ENCODE results near the gene ZBTB7B. TPM values are rescaled to one million over a fixed set of nuclear protein-coding genes. Genes with fewer than 3 reads are reported as not detected.
A peak's percentile ranks its signal among the peaks of the same experiment; 100 is the strongest.

The ZBTB7B gene
- total RNA-seq, 1 experiment from 2014 or later, result 38.3 TPM

DNA sequence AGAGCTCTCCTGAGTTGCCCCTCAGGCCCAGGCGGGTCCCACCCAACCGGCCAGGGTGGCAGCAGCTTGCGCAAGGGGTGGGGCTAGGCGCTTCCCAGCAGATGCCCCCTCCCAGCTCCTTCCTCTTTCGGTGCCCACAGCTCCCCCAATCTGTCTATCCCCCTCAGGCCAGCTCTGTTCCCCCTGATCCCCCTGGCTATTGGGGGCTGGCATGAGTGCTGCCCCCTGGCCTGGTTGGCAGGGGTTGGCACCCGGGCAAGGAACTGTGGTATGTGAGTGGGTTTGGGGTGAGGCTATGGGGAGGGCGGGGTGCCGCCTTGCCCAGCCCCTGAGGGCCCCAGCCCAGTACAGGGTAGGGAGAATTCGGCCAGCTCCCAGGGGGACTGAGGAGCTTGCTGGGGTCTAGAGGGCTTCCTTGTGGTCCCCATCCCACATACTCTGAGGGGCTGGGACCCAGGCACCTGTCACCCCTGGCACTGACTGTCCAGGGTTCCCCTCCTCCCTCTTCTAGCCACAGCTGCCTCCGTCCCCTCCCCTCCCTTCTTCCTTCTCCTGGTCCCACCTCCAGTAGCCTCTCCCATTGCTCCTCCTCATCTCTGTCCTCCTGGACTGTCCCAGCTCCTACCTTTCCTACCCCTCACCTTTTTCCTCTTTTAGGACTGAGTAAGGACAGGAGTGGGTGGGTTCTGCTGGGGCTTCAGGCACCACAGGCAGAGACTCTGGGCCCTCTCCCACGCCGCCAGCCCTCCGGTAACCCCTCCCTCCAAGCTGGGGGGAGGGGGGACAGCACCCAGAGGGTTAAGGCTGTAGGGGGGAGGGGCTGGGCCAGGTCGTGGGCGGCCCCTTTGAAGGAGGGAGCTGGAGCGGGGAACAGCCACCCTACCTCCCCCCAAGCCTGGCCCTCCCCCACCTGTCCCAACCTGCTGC lies 5.7 kb downstream of the ZBTB7B start:
- no peak overlapping the region for H4K91ac ChIP-seq (ENCODE audit: insufficient read length, low read depth, low read length)
- TF ChIP-seq, protein P1, sequence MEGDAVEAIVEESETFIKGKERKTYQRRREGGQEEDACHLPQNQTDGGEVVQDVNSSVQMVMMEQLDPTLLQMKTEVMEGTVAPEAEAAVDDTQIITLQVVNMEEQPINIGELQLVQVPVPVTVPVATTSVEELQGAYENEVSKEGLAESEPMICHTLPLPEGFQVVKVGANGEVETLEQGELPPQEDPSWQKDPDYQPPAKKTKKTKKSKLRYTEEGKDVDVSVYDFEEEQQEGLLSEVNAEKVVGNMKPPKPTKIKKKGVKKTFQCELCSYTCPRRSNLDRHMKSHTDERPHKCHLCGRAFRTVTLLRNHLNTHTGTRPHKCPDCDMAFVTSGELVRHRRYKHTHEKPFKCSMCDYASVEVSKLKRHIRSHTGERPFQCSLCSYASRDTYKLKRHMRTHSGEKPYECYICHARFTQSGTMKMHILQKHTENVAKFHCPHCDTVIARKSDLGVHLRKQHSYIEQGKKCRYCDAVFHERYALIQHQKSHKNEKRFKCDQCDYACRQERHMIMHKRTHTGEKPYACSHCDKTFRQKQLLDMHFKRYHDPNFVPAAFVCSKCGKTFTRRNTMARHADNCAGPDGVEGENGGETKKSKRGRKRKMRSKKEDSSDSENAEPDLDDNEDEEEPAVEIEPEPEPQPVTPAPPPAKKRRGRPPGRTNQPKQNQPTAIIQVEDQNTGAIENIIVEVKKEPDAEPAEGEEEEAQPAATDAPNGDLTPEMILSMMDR (conservative IDR thresholded peaks at IDR 0.05), result no peak
- H3K79me2 ChIP-seq (ENCODE audit: insufficient read depth, low read length), result no peaks in the 10 kb centered on the region; the same call in 1 of the 2 replicates
- no peak overlapping the region for H2BK12ac ChIP-seq (ENCODE audit: insufficient read length, low read depth, low read length)
- H3K36me3 Mint-ChIP-seq (ENCODE audit: insufficient read depth in 1 of 3, low read depth in 3 of 3), result peaks cover 3 to 7% (median 5%) of the 10 kb centered on the region in 3 experiments; a peak in 5 of 7 replicates
- no peak overlapping the region for H3K23ac ChIP-seq (ENCODE audit: insufficient read length, low read depth, low read length)
- H3K14ac ChIP-seq (ENCODE audit: insufficient read depth, low read length), result no peak overlapping the region
- H4K5ac ChIP-seq (ENCODE audit: insufficient read length, low read depth, low read length), result no peak overlapping the region
- WGBS (ENCODE audit: extremely low coverage, insufficient read length, low lambda C conversion rate), result no CpG with 5 or more reads among the region's 16 CpGs
- no peak overlapping the region for H2BK120ac ChIP-seq (ENCODE audit: low read depth, low read length, poor library complexity, severe bottlenecking)
- no peaks in the 10 kb centered on the region for H3K9me3 ChIP-seq (ENCODE audit: control insufficient read depth, low read depth, low read length)
- peaks cover 8% of the 10 kb centered on the region; the same call in 1 of the 2 replicates for H3K4me1 ChIP-seq (ENCODE audit: insufficient read depth, low read length)
- H3K23me2 ChIP-seq (ENCODE audit: insufficient read length, low read depth, low read length, poor library complexity, severe bottlenecking), result peaks cover 8% of the 10 kb centered on the region
- H3K27me3 ChIP-seq (ENCODE audit: insufficient read depth, low read length), result no peaks in the 10 kb centered on the region
- no peak for DNase-seq
- H4K8ac ChIP-seq (replicated peaks; ENCODE audit: insufficient read length, low read depth, low read length), result no peak overlapping the region
- no peak overlapping the region for H2AFZ ChIP-seq (ENCODE audit: low read length)
- no peaks in the 10 kb centered on the region for H3K27me3 Mint-ChIP-seq (ENCODE audit: low read depth)
- no peak overlapping the region for H3K56ac ChIP-seq (ENCODE audit: insufficient read length, low read depth, low read length)
- no peak overlapping the region for H3K9ac ChIP-seq (ENCODE audit: extremely low read depth, insufficient read length, low read length)
- H2BK5ac ChIP-seq (ENCODE audit: insufficient read length, low read length), result no peak overlapping the region
- H3T11ph ChIP-seq (ENCODE audit: low read length), result no peak overlapping the region
- no peak overlapping the region for H2AK5ac ChIP-seq (ENCODE audit: insufficient read length, low read length)
- H3K79me1 ChIP-seq (ENCODE audit: insufficient read depth, low read depth, low read length, poor library complexity, severe bottlenecking), result no peaks in the 10 kb centered on the region
- peak overlapping the region in 2 of 3 experiments; percentile 70 to 90; a peak in 1 of 7 replicates for H3K27ac Mint-ChIP-seq
- no peak overlapping the region for H2BK20ac ChIP-seq (ENCODE audit: low read depth, low read length, poor library complexity, severe bottlenecking)
- no peak overlapping the region for H2BK15ac ChIP-seq (ENCODE audit: low read depth, low read length)
- H3K4me2 ChIP-seq (ENCODE audit: insufficient read depth, insufficient read length, low read length), result peak overlapping the region; percentile 10
- no peaks in the 10 kb centered on the region; a peak in 2 of 5 replicates for H3K9me3 Mint-ChIP-seq
- H3K4me3 Mint-ChIP-seq, result peak overlapping the region in 1 of 2 experiments; percentile 46; a peak in 2 of 5 replicates
- peaks cover 54 to 71% of the 10 kb centered on the region in 2 experiments for H3K4me1 Mint-ChIP-seq
- H3K27ac ChIP-seq (ENCODE audit: insufficient read length, low read depth, low read length), result no peak overlapping the region
- H4K20me1 ChIP-seq (ENCODE audit: control insufficient read depth, insufficient read depth, insufficient read length), result no peaks in the 10 kb centered on the region
- no peak overlapping the region for H3K18ac ChIP-seq (ENCODE audit: insufficient read length, low read depth, low read length)
- H3K4ac ChIP-seq (ENCODE audit: low read depth, low read length), result no peak overlapping the region
